Right ventricle myocardium inferior (tissue), 1 donor: Measurements from ENCODE around the gene DDX25. TPM values are rescaled to one million over a fixed set of nuclear protein-coding genes. Genes with fewer than 3 reads are reported as not detected.

Experiments used
- ATAC-seq: fragments of 200-7000 bp; cut with Tn5 transposase; one replicate; pipeline ENCODE4 v1.9.1; 2020; ENCODE audit warnings: mild to moderate bottlenecking, moderate library complexity
- DNase-seq: peaks from one replicate; pipeline ENCODE4 v3.0.0; 2021; ENCODE audit errors: missing footprints
- intact Hi-C: fragments of 100-400 bp; cut with DNase I; formaldehyde crosslinking; loops from one replicate; pipeline ENCODE4 v1.11.0; 2022
- total RNA-seq: library from RNA; stranded (reverse); fragmentation: NEBNext Ultra II Directional; extraction: Animal tissue kit (Norgen Biotek cat#: 25700); gene quantifications from one replicate; pipeline ENCODE4 v1.2.1, GENCODE V29; 2021
- donor health status: DM: no; HTN: yes; CAD: no; lungs with severe emphysema.

DDX25 gene
- total RNA-seq, 1 donor from 2014 or later: not detected

DNA sequence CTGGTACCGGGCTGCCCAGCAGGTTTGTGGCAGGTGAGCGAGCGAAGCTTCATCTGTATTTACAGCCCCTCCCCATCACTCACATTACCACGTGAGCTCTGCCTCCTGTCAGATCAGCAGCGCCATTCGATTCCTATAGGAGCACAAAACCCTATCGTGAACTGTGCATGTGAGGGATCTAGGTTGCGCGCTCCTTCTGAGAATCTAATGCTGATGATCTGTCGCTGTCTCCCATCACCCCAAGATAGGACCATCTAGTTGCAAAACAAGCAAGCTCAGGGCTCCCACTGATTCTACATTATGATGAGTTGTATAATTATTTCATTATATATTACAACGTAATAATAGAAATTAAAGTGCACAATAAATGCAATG is 25.8 kb downstream of the DDX25 start:
- intact Hi-C loops: no loop called here
- ATAC-seq: no peak
- DNase-seq: no peak

GRCh38 chr11:125931116-125931515 is 26.8 kb downstream of the DDX25 start:
- intact Hi-C loops: no loop called here
- ATAC-seq: no peak
- no peak for DNase-seq

DNA sequence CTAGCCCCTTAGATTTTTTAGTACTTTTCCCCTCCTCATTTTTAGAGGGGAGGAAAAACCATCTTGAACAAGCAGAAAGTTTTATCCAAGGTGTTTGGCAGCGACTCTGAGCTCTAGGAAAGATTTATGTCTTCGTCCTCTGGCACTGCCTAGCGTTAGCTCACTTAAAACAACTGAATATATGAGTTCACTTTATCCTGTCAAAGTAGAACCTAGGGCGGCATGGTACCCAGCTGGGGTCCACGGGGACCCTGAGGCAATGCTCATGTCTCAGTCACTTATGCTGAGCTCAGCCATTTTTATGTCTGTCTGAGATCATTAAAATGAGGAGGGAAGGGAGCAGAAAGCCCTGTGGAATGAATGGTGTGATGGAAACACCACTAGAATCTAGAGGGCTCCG is 27.4 kb downstream of the DDX25 start:
- intact Hi-C loops: no loop called here
- ATAC-seq: no peak
- DNase-seq: no peak

DNA sequence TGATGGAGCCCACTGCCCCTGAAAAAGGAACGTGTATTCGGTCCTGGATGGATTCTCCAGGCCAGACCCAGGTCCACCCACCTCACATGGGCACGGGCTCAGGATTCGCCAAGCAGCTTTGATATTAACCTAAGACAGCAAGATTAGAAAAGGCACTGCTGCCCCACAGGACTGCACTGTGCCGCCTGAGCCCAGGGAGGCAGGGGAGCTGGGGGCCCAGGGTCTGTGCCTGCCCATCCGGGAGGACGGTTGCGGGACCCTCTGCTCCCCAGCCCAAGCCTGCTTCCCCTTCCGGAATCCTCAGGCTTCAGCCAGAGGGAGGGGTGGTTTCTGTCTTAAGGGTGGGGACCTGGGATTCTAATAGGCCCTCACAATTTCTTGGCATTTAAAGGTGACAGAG is 28.0 kb downstream of the DDX25 start:
- intact Hi-C loops: no loop called here
- no peak for ATAC-seq

GRCh38 chr11:125933030-125933813 is 28.9 kb downstream of the DDX25 start:
- ATAC-seq: no peak
- DNase-seq: no peak
- intact Hi-C loops: no loop called here

More for the DNA sequence above, 28.0 kb downstream of the DDX25 start:
- no peak for DNase-seq

GRCh38 chr11:125934473-125934872 is 30.2 kb downstream of the DDX25 start:
- DNase-seq: no peak
- intact Hi-C loops: no loop called here

DNA sequence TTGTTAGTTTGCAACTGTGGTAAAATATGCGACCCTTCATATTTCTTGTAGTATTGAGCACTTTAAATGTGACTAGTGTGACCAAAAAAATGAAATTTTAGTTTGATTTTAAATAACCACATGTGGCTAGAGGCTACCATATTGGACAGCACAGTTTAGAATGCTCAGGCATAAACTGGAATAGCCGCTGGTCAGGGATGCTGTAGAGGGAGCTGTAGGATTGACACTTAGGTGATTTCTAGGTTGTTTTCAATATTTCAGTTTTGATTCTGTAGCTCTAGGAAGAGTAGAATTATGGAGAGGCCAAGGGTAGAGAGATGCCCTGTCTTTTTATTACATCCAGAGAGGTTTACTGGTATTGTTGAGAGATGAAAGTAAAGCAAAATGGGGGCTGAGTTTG is 30.7 kb downstream of the DDX25 start:
- ATAC-seq: no peak
- no peak for DNase-seq
- intact Hi-C loops: no loop called here

More at GRCh38 chr11:125934473-125934872, 30.2 kb downstream of the DDX25 start:
- no peak for ATAC-seq

DNA sequence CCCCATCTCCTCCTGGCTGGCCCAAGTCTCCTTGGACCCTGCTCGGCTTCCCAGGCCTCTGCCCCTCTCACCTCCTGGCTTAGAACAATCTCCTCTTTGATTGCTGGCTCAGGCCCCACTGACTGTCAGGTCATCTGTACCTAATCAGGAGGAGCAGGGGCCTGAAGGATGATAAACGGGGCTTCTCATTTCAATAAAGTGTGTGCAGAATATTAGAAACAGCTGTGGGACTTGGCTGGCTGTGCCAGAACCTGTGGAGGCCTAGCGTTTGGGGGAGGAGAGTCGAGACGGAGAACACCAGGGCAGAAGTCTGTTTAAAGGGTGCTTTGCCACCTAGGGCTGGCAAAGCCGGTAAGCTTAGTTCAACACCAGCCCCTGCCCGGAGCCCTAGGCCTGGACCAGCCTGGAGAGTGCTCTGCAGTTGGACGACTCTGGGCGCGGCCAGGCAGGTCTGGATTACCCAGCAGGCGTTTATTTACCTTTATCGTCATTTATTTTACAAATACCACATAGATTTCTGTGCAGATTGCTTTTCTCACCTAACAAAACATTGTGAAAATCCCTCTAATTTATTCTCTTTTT is 31.4 kb downstream of the DDX25 start:
- no peak for DNase-seq
- ATAC-seq: no peak
- intact Hi-C loops: no loop called here

- ATAC-seq: no peak
- intact Hi-C loops: no loop called here
- no peak for DNase-seq
Measured at GRCh38 chr11:125938418-125938817, 34.1 kb downstream of the DDX25 start.

DNA sequence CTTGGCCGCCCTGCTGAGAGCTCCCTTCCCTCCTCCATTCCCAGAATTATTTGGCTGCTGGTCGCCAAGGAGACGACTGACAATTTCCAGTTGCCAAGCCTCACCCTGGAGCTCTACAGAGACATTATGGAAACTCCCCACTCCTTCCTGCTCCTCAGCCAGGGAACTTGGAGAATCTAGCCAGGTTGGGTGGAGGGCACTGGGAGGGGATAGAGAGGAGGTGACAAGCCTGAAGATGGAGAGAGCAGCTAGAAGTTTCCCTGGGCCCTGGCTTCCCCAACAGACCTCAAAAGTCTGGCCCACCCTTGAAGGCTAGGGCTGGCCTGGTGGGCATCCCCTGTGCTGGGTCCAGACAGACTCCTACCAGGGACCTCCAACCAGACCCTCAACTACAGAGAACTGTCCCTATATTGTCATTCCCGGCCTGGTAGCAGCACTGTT is 34.8 kb downstream of the DDX25 start:
- intact Hi-C loops: no loop called here
- DNase-seq (no peak), ATAC-seq (peak; percentile 30)

GRCh38 chr11:125940145-125940544 is 35.8 kb downstream of the DDX25 start:
- DNase-seq: no peak
- intact Hi-C loops: loop anchor here (5.0 kb wide), 2 partner anchors 122 to 252 kb away; partner anchors contain the start of gene CDON
- ATAC-seq: no peak

GRCh38 chr11:125941267-125941618 is 36.9 kb downstream of the DDX25 start:
- intact Hi-C loops: loop anchor here (5.0 kb wide), 2 partner anchors 121 to 251 kb away; partner anchors contain the start of gene CDON
- ATAC-seq (no peak), DNase-seq (no peak)

DNA sequence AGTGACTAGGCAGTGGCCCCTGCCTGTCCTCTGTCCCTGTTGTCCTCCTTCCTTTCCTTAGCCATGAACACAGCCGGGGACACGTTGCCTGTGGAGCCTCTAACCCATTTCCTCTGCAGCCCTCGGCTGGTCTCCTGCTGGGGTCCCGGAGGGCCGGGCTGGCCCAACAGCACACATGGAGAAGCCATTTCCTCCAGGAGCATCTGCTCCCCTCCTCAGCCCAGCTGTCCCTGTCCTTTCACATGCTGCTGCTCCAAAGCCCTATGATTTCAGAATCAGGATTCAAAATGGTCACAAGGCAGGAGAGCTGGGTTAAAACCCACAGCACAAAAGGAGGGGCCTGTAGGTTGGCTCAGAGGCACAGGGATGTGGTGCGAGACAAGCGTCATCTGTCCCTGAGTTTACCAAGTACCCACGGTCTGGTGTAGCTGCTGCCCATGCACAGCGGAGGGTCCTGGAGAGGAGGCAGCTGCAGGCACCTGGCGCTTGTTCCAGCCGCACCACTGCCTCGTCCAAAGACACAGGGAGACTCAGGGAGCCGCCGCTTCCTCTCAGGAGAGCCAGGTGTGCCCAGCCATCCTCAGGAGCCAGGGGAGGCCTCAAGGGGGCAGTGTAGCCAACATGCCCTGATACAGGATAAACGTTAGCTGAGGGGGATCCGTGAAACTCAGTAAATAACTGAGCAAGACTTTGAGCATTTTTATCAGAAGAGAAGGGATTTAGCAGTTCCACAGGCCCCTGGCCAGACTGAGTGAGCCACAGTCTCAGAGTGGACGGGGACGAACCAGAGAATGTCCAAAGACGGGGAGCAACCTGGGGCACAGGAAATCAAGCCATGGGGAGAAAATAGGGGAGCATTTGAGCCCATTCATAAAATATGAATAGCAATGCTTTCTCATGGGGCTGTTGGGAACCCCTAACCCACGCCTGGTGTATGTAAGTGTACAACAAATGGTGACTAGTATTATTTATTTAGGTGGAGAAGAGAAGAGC is 37.6 kb downstream of the DDX25 start:
- peak; percentile 74 for ATAC-seq
- intact Hi-C loops: loop anchor here (5.0 kb wide), 2 partner anchors 120 to 250 kb away; partner anchors contain the start of gene CDON
- no peak for DNase-seq

DNA sequence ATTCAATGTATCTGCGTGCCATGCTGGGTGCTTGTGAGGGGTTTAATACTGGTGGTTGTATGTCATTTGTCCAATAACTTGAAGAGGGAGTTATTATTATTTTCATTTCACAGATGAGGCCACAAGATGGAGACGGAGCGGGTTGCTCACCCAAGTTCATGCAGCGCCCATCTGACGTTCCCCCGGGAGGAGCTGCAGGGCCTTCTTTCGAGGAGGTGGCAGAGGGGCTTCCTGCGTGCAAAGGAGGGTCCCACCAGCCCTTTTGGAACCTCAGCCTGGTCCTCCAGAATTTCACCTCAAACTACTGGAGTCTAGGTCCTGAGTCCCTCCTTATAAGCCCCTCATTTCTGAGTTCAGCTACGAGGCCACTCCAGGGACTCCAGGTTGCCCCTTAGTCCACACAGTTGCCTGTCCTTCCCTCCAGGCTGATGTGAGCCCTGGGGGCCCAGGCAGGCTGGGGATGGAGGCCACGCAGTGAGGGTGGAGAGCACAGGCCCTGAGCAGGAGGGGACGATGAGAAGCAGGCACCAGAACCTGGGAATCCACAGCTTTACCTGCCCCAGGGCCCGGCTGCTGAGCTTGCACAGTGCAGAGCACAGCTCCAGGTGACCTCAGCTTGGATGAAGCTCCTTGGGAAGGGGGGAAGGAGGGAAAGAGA is 38.6 kb downstream of the DDX25 start:
- intact Hi-C loops: loop anchor here (5.0 kb wide), 2 partner anchors 119 to 249 kb away; partner anchors contain the start of gene CDON
- no peak for DNase-seq
- no peak for ATAC-seq

DNA sequence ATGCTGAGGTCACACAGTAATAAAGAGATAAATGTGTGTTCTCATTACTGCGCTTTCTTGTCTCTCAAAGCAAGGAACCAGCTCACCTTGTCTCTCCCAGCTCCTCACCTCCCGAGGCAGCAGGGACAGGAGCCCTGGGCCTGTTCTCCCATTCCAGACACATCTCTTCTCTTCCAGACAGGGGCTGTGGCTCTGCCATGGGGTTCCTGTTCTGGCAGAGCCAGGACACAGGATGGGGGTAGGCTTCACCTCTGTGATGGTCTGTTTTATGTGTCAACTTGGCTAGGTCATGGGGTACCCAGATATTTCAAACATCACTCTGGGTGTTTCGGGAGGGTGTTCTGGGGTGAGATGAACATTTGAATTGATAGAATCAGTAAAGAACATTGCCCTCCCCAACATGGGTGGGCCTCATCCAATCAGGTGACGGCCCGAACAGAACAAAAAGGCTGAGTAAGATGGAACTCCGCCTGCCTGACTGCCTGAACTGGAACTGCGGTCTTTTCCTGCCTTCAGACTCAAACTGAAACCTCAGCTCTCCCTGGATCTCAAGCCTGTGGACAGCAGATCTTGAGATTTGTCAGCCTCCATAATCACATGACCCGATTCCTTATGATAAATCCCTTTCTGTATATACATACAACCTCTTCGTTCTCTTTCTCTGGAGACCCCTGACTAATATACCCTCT is 39.5 kb downstream of the DDX25 start:
- DNase-seq (no peak), ATAC-seq (no peak)
- intact Hi-C loops: loop anchor here (5.0 kb wide), 2 partner anchors 118 to 248 kb away; partner anchors contain the start of gene CDON

DNA sequence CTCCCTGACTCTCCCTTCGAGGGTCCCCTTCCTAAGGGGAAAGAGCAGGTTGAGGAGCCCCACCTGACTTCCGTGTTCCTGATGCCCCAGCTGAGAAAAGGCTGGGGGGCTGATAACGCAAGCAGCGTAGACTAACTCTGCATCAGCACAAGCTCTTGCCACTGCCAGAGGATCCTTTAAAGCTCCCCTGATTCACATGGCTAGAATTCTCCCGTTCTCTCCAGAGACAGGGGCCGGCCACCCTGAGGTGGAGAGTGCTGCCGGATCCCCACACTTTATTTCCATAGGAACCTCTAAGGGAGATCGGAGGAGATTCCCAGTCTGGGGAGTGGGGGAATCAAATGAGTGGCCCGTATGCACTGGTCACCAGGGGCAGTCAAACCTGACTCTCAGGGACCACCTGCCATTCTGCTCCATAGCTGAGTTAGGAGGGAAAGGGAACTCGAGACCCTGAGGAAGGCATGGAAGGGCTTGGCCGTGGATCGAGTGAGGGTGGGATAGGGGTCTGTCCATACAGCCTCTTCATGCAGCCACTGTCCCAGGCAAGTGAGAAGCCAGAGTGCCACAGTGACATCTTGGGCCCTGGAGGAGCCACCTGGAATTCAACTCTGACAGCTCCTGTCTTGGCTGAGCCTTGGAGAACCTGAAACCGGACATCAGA is 40.2 kb downstream of the DDX25 start:
- intact Hi-C loops: loop anchor here (5.0 kb wide), 2 partner anchors 118 to 248 kb away; partner anchors contain the start of gene CDON
- DNase-seq (no peak), ATAC-seq (no peak)

- DNase-seq (no peak), ATAC-seq (no peak)
- intact Hi-C loops: no loop called here
Measured at GRCh38 chr11:125945011-125945796, 40.9 kb downstream of the DDX25 start.
